Endodermal cell (in vitro differentiated cells): Measurements from ENCODE around the gene SH3GLB1. TPM values are rescaled to one million over a fixed set of nuclear protein-coding genes. Genes with fewer than 3 reads are reported as not detected.

Source experiments
- DNase-seq: peaks from one replicate; pipeline ENCODE4 v3.0.0-alpha.2; 2017
- H3K27ac ChIP-seq: 2 replicates; pipeline ENCODE4 v1.5.1; 2013; ENCODE audit warnings: mild to moderate bottlenecking, low read depth, low read length, moderate library complexity
- H3K27me3 ChIP-seq: 2 replicates; pipeline ENCODE4 v1.6.1; 2013; ENCODE audit warnings: mild to moderate bottlenecking, low read length, moderate library complexity; ENCODE audit not compliant: insufficient read depth, control insufficient read depth, poor library complexity, severe bottlenecking
- H3K36me3 ChIP-seq: 2 replicates; pipeline ENCODE4 v1.7.0; 2013; ENCODE audit warnings: mild to moderate bottlenecking, low read length, moderate library complexity; ENCODE audit not compliant: control insufficient read depth, insufficient read depth
- H3K4me1 ChIP-seq: one replicate; pipeline ENCODE4 v1.7.0; 2013; ENCODE audit warnings: low read length; ENCODE audit not compliant: control insufficient read depth, insufficient read depth
- H3K4me3 ChIP-seq: 2 replicates; pipeline ENCODE4 v1.5.1; 2013; ENCODE audit warnings: mild to moderate bottlenecking, low read length, moderate library complexity
- H3K9ac ChIP-seq: 2 replicates; pipeline ENCODE4 v1.6.1; 2013; ENCODE audit warnings: mild to moderate bottlenecking, low read length, moderate library complexity; ENCODE audit not compliant: poor library complexity, severe bottlenecking; ENCODE audit errors: extremely low read depth
- H3K9me3 ChIP-seq: 2 replicates; pipeline ENCODE4 v1.6.1; 2013; ENCODE audit warnings: mild to moderate bottlenecking, low read length, moderate library complexity; ENCODE audit not compliant: control insufficient read depth
- H3K27ac Mint-ChIP-seq: 2 replicates; pipeline ENCODE4 v1.8.0; 2020; ENCODE audit warnings: mixed read lengths
- H3K27me3 Mint-ChIP-seq: 2 replicates; pipeline ENCODE4 v1.8.0; 2021; ENCODE audit warnings: mild to moderate bottlenecking, mixed read lengths; ENCODE audit not compliant: insufficient read depth
- H3K36me3 Mint-ChIP-seq: 2 replicates; pipeline ENCODE4 v1.8.0; 2020; ENCODE audit warnings: low read depth, mixed read lengths
- H3K4me1 Mint-ChIP-seq: 2 replicates; pipeline ENCODE4 v1.8.0; 2020; ENCODE audit warnings: mixed read lengths
- H3K4me3 Mint-ChIP-seq: 2 replicates; pipeline ENCODE4 v1.8.0; 2020; ENCODE audit warnings: mild to moderate bottlenecking, moderate library complexity, mixed read lengths
- H3K9me3 Mint-ChIP-seq: 2 replicates; pipeline ENCODE4 v1.8.0; 2020; ENCODE audit warnings: mild to moderate bottlenecking, mixed read lengths
- CTCF ChIP-seq: fragments of 200-600 bp; sonication (generic); conservative IDR thresholded peaks from 2 replicates; pipeline ENCODE4 v1.5.0; 2021; ENCODE audit warnings: antibody characterized with exemption, mild to moderate bottlenecking
- WGBS, 2 experiments: methylation state at CpG; one replicate each; pipeline versions ENCODE4 v1.1.5 to v1.1.7; 2013; ENCODE audit warnings: missing lambda C conversion rate in 2 of 2, mixed read lengths in 1 of 2; ENCODE audit not compliant: insufficient coverage in 1 of 2, insufficient read length in 1 of 2; 5-methylcytosine and 5-hydroxymethylcytosine counted together
- total RNA-seq, 2 donors: library from RNA; stranded (reverse); fragmentation: NEBNext Ultra II Directional in 1 of 2; extraction: Animal tissue kit (Norgen Biotek cat#: 25700) in 1 of 2; gene quantifications; 2 replicates in 1 of 2; 3 replicates in 1 of 2; pipeline ENCODE4 v1.2.1, GENCODE V29; 2021

The SH3GLB1 gene
- total RNA-seq, 2 donors from 2014 or later: 52.5 to 64.8 TPM

- Histone ChIP-seq H3K4me3 (no peak overlapping the region), H3K9ac (no peak overlapping the region), H3K27ac (no peak overlapping the region), H3K4me1 (peaks cover 3% of the 10 kb centered on the region), H3K9me3 (peaks cover 26% of the 10 kb centered on the region), H3K36me3 (no peaks in the 10 kb centered on the region), H3K27me3 (no peaks in the 10 kb centered on the region)
- 55 to 60% methylated on average over 1 to 2 of the region's 2 CpGs for WGBS, 2 experiments
- Mint-ChIP-seq H3K4me3 (no peak overlapping the region), H3K36me3 (no peaks in the 10 kb centered on the region), H3K27ac (no peak overlapping the region), H3K9me3 (peaks cover 6% of the 10 kb centered on the region), H3K27me3 (peaks cover 4% of the 10 kb centered on the region), H3K4me1 (peaks cover 13% of the 10 kb centered on the region)
- no peak for DNase-seq
- TF ChIP-seq CTCF: no peak
Measured at GRCh38 chr1:86765073-86765472, 60.7 kb downstream of the SH3GLB1 start.

- H3K9ac ChIP-seq: no peak overlapping the region
- H3K27ac ChIP-seq: no peak overlapping the region
- no peaks in the 10 kb centered on the region for H3K36me3 ChIP-seq
- no peak overlapping the region for H3K4me3 Mint-ChIP-seq
- no peak overlapping the region for H3K4me3 ChIP-seq
- peaks cover 4% of the 10 kb centered on the region for H3K27me3 Mint-ChIP-seq
- peaks cover 18% of the 10 kb centered on the region for H3K4me1 Mint-ChIP-seq
- peaks cover 26% of the 10 kb centered on the region for H3K9me3 ChIP-seq
- DNase-seq: no peak
- TF ChIP-seq CTCF: no peak
- H3K9me3 Mint-ChIP-seq: peaks cover 6% of the 10 kb centered on the region
- 92 to 94% methylated on average over 2 of the region's 2 CpGs for WGBS, 2 experiments
- H3K36me3 Mint-ChIP-seq: no peaks in the 10 kb centered on the region
- peaks cover 3% of the 10 kb centered on the region for H3K4me1 ChIP-seq
- no peaks in the 10 kb centered on the region for H3K27me3 ChIP-seq
- no peak overlapping the region for H3K27ac Mint-ChIP-seq
Measured at GRCh38 chr1:86765674-86766073, 61.3 kb downstream of the SH3GLB1 start.

GRCh38 chr1:86768554-86768953, 64.2 kb downstream of the SH3GLB1 start:
- no peaks in the 10 kb centered on the region for H3K36me3 ChIP-seq
- peaks cover 3% of the 10 kb centered on the region for H3K4me1 ChIP-seq
- H3K9me3 ChIP-seq: peaks cover 26% of the 10 kb centered on the region
- H3K27me3 Mint-ChIP-seq: peaks cover 2% of the 10 kb centered on the region
- no peaks in the 10 kb centered on the region for H3K27me3 ChIP-seq
- no peak overlapping the region for H3K9ac ChIP-seq
- no peak overlapping the region for H3K4me3 Mint-ChIP-seq
- H3K27ac ChIP-seq: no peak overlapping the region
- H3K27ac Mint-ChIP-seq: no peak overlapping the region
- DNase-seq: no peak
- TF ChIP-seq CTCF: no peak
- peaks cover 6% of the 10 kb centered on the region for H3K9me3 Mint-ChIP-seq
- peaks cover 17% of the 10 kb centered on the region for H3K4me1 Mint-ChIP-seq
- H3K4me3 ChIP-seq: no peak overlapping the region
- H3K36me3 Mint-ChIP-seq: no peaks in the 10 kb centered on the region
